CD14-positive monocyte (primary cell): ENCODE data around the gene CST11. TPM values are rescaled to one million over a fixed set of nuclear protein-coding genes. Genes with fewer than 3 reads are reported as not detected.

ENCODE experiments used
- DNase-seq, 3 donors: peaks; one replicate each; pipeline ENCODE4 v3.0.0-alpha.2; 2011 to 2022
- H2AFZ ChIP-seq: 2 replicates; pipeline ENCODE4 v1.6.0; 2012; ENCODE audit warnings: mild to moderate bottlenecking, low read depth, low read length, inconsistent platforms; ENCODE audit not compliant: insufficient read depth, poor library complexity, severe bottlenecking
- H3K27ac ChIP-seq, 2 donors: 1 replicate in 1 of 2; 2 replicates in 1 of 2; pipeline ENCODE4 v1.5.1; 2012 to 2013; ENCODE audit warnings: low read length in 2 of 2, control low read depth in 1 of 2, inconsistent platforms in 1 of 2, low read depth in 1 of 2, mild to moderate bottlenecking in 1 of 2
- H3K27me3 ChIP-seq, 2 donors: one replicate each; pipeline versions ENCODE4 v1.6.0 to v1.6.1; 2011 to 2013; ENCODE audit warnings: low read length in 2 of 2; ENCODE audit not compliant: control insufficient read depth in 2 of 2, insufficient read depth in 2 of 2
- H3K36me3 ChIP-seq, 2 donors: replicated peaks in 1 of 2; 1 replicate in 1 of 2; 2 replicates in 1 of 2; pipeline versions ENCODE4 v1.5.1 to v1.6.1; 2012 to 2013; ENCODE audit warnings: low read length in 2 of 2, control low read depth in 1 of 2, inconsistent platforms in 1 of 2, mild to moderate bottlenecking in 1 of 2; ENCODE audit not compliant: insufficient read depth in 2 of 2, control insufficient read depth in 1 of 2
- H3K4me1 ChIP-seq, 2 donors: 1 replicate in 1 of 2; 2 replicates in 1 of 2; pipeline versions ENCODE4 v1.5.1 to v1.6.1; 2012 to 2013; ENCODE audit warnings: low read length in 2 of 2, control low read depth in 1 of 2, inconsistent platforms in 1 of 2, mild to moderate bottlenecking in 1 of 2, moderate library complexity in 1 of 2; ENCODE audit not compliant: insufficient read depth in 2 of 2, control insufficient read depth in 1 of 2
- H3K4me2 ChIP-seq: replicated peaks from 2 replicates; pipeline ENCODE3; 2012; ENCODE audit warnings: low read length, moderate library complexity, mild to moderate bottlenecking; ENCODE audit not compliant: poor library complexity, severe bottlenecking; ENCODE audit errors: extremely low read depth
- H3K4me3 ChIP-seq, 3 experiments: fragments of 200-600 bp in 1 of 3; sonication (generic) in 1 of 3; replicated peaks in 1 of 3; 1 replicate in 2 of 3; 2 replicates in 1 of 3; pipeline ENCODE4 v1.5.1; 2011 to 2013; ENCODE audit warnings: low read length in 3 of 3, mild to moderate bottlenecking in 3 of 3, control low read depth in 2 of 3, low read depth in 2 of 3, inconsistent platforms in 1 of 3, moderate library complexity in 1 of 3
- H3K79me2 ChIP-seq: 2 replicates; pipeline ENCODE4 v1.6.0; 2012; ENCODE audit warnings: mild to moderate bottlenecking, control low read depth, inconsistent platforms, low read length, moderate library complexity; ENCODE audit not compliant: insufficient read depth
- H3K9ac ChIP-seq: 2 replicates; pipeline ENCODE4 v1.6.0; 2017; ENCODE audit warnings: low read length, mild to moderate bottlenecking; ENCODE audit not compliant: insufficient read depth, poor library complexity, severe bottlenecking
- H3K9me3 ChIP-seq, 2 donors: replicated peaks in 1 of 2; 1 replicate in 1 of 2; 2 replicates in 1 of 2; pipeline versions ENCODE4 v1.5.1 to v1.6.1; 2012 to 2013; ENCODE audit warnings: low read length in 2 of 2, control low read depth in 1 of 2; ENCODE audit not compliant: control insufficient read depth in 1 of 2, insufficient read depth in 1 of 2
- H4K20me1 ChIP-seq: 2 replicates; pipeline ENCODE4 v1.6.0; 2012; ENCODE audit warnings: mild to moderate bottlenecking, low read length, control low read depth, moderate library complexity; ENCODE audit not compliant: insufficient read depth
- H3K27ac Mint-ChIP-seq, 7 donors: one replicate each; pipeline ENCODE4 v1.8.0; 2020; ENCODE audit warnings: mild to moderate bottlenecking in 7 of 7, mixed read lengths in 7 of 7, moderate library complexity in 6 of 7, inconsistent platforms in 2 of 7
- H3K27me3 Mint-ChIP-seq, 3 donors: one replicate each; pipeline ENCODE4 v1.8.0; 2021 to 2022; ENCODE audit warnings: low read depth in 3 of 3, mild to moderate bottlenecking in 3 of 3, mixed read lengths in 3 of 3, moderate library complexity in 3 of 3, inconsistent platforms in 1 of 3
- H3K36me3 Mint-ChIP-seq, 2 donors: one replicate each; pipeline ENCODE4 v1.8.0; 2020; ENCODE audit warnings: mixed read lengths in 2 of 2, inconsistent platforms in 1 of 2, mild to moderate bottlenecking in 1 of 2
- H3K4me1 Mint-ChIP-seq: one replicate; pipeline ENCODE4 v1.8.0; 2020; ENCODE audit warnings: mild to moderate bottlenecking, mixed read lengths
- H3K4me3 Mint-ChIP-seq, 2 donors: one replicate each; pipeline ENCODE4 v1.8.0; 2020; ENCODE audit warnings: mild to moderate bottlenecking in 2 of 2, mixed read lengths in 2 of 2, moderate library complexity in 1 of 2
- H3K9me3 Mint-ChIP-seq, 7 donors: one replicate each; pipeline ENCODE4 v1.8.0; 2020 to 2022; ENCODE audit warnings: mixed read lengths in 7 of 7, mild to moderate bottlenecking in 6 of 7, moderate library complexity in 6 of 7, inconsistent platforms in 2 of 7
- WGBS: methylation state at CpG from one replicate; pipeline ENCODE4 v1.1.5; 2013; ENCODE audit warnings: missing lambda C conversion rate; ENCODE audit not compliant: insufficient coverage; 5-methylcytosine and 5-hydroxymethylcytosine counted together
- intact Hi-C, 2 donors: fragments of 100-400 bp; cut with micrococcal nuclease; formaldehyde crosslinking; loops; one replicate each; pipeline versions ENCODE4 v1.15.0 to v1.15.1; 2023
- polyA plus RNA-seq, 3 donors: library from polyadenylated mRNA; depleted of rRNA in 1 of 3; unstranded in 2 of 3; stranded (reverse) in 1 of 3; fragments of 300-500 nt in 2 of 3; fragments of >200 nt in 1 of 3; fragmentation: Illumina TruSeq in 2 of 3; gene quantifications; 1 replicate in 2 of 3; 2 replicates in 1 of 3; pipeline ENCODE4 v1.2.3, GENCODE V29; 2012 to 2021
- TF ChIP-seq, protein P1 (sequence below): fragments of 200-600 bp; IDR thresholded peaks from one replicate; pipeline ENCODE4 v1.8.0; 2022; ENCODE audit warnings: antibody characterized with exemption, mild to moderate bottlenecking

CST11 gene
- polyA plus RNA-seq, 3 donors = not detected

DNA sequence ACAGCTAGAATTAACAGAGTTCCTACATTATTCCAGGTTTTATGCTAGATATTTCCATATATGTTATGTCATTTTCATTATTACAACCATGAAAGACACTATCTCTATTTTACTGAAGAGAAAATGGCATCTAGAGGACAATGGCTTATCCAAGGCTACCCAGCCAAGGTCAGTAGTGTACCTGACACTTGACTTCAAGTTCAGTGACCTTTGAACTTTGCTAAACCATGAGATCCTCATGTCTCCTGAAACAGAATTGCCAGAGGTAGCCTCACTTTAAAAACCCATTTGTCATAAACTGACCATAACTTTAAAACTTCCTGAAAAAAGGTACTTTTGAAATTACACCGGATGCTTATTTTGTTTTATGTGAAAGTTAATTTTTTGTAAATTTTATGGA lies 45.8 kb downstream of the CST11 start:
- Mint-ChIP-seq H3K36me3 (peaks cover 14 to 22% of the 10 kb centered on the region in 2 donors), H3K9me3 (no peaks in the 10 kb centered on the region), H3K27me3 (peaks cover 0 to 1% (median 0%) of the 10 kb centered on the region in 3 donors), H3K27ac (no peak overlapping the region), H3K4me3 (no peak overlapping the region), H3K4me1 (peaks cover 13% of the 10 kb centered on the region)
- H2AFZ ChIP-seq = no peak overlapping the region
- intact Hi-C loops = loop anchor here in 1 of 2 donors (10.0 kb wide), 1 partner anchor 62 kb away; no protein-coding TSS in a partner anchor
- H3K4me1 ChIP-seq = no peaks in the 10 kb centered on the region
- no peak overlapping the region for H3K4me2 ChIP-seq
- TF ChIP-seq, protein P1, sequence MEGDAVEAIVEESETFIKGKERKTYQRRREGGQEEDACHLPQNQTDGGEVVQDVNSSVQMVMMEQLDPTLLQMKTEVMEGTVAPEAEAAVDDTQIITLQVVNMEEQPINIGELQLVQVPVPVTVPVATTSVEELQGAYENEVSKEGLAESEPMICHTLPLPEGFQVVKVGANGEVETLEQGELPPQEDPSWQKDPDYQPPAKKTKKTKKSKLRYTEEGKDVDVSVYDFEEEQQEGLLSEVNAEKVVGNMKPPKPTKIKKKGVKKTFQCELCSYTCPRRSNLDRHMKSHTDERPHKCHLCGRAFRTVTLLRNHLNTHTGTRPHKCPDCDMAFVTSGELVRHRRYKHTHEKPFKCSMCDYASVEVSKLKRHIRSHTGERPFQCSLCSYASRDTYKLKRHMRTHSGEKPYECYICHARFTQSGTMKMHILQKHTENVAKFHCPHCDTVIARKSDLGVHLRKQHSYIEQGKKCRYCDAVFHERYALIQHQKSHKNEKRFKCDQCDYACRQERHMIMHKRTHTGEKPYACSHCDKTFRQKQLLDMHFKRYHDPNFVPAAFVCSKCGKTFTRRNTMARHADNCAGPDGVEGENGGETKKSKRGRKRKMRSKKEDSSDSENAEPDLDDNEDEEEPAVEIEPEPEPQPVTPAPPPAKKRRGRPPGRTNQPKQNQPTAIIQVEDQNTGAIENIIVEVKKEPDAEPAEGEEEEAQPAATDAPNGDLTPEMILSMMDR = no peak
- H3K9me3 ChIP-seq = no peaks in the 10 kb centered on the region
- H3K79me2 ChIP-seq = peaks cover 79% of the 10 kb centered on the region
- DNase-seq = no peak
- H4K20me1 ChIP-seq = peaks cover 78% of the 10 kb centered on the region
- H3K4me3 ChIP-seq = no peak overlapping the region
- no peak overlapping the region for H3K9ac ChIP-seq
- no peak overlapping the region for H3K27ac ChIP-seq
- WGBS = no CpG with 5 or more reads among the region's 1 CpG
- H3K27me3 ChIP-seq = no peaks in the 10 kb centered on the region
- peaks cover 6 to 15% of the 10 kb centered on the region in 2 donors for H3K36me3 ChIP-seq

DNA sequence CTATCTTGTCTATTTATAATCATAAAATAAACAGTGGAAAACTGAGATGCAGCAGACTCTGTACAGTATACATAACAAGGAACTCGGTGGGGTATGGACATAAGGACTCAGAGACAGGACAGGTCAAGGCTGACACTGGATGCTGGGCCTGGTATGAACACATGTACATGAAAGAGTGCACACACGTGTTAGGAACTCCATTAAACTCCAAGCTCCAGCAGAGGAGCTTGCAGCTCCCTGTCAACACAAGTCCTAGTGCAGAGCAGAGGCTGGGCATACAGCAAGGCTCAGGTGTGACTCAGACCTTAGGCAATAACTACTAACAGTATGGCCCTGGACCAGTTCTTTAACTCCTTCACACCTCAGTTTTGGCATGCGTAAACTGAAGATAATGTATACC lies 48.5 kb downstream of the CST11 start:
- H4K20me1 ChIP-seq = peaks cover 55% of the 10 kb centered on the region
- Mint-ChIP-seq H3K27ac (peak overlapping the region in 1 of 7 donors; percentile 50), H3K4me1 (peaks cover 10% of the 10 kb centered on the region), H3K4me3 (no peak overlapping the region), H3K36me3 (peaks cover 28 to 38% of the 10 kb centered on the region in 2 donors), H3K27me3 (peaks cover 0 to 3% (median 1%) of the 10 kb centered on the region in 3 donors), H3K9me3 (no peaks in the 10 kb centered on the region)
- no peak for DNase-seq
- peaks cover 53% of the 10 kb centered on the region for H3K79me2 ChIP-seq
- H3K4me2 ChIP-seq = no peak overlapping the region
- H3K36me3 ChIP-seq = peaks cover 10 to 33% of the 10 kb centered on the region in 2 donors
- no peak overlapping the region for H2AFZ ChIP-seq
- TF ChIP-seq, protein P1 = no peak
- H3K9me3 ChIP-seq = no peaks in the 10 kb centered on the region
- intact Hi-C loops = loop anchor here in 1 of 2 donors (10.0 kb wide), 1 partner anchor 59 kb away; no protein-coding TSS in a partner anchor
- no peaks in the 10 kb centered on the region for H3K27me3 ChIP-seq
- no peak overlapping the region for H3K27ac ChIP-seq
- WGBS = 85% methylated on average over 2 of the region's 3 CpGs
- no peak overlapping the region for H3K9ac ChIP-seq
- no peak overlapping the region for H3K4me3 ChIP-seq
- no peaks in the 10 kb centered on the region for H3K4me1 ChIP-seq
